ENCODE results near the gene ZG16B.

The ZG16B gene

GRCh38 chr16:2819179-2819938 is 10.7 kb upstream of the ZG16B start:
- no peak overlapping the region for H3K4me3 ChIP-seq (ENCODE audit: low read length)
- DNase-seq (ENCODE audit: low read depth) = no peak
- TF ChIP-seq, protein P1, sequence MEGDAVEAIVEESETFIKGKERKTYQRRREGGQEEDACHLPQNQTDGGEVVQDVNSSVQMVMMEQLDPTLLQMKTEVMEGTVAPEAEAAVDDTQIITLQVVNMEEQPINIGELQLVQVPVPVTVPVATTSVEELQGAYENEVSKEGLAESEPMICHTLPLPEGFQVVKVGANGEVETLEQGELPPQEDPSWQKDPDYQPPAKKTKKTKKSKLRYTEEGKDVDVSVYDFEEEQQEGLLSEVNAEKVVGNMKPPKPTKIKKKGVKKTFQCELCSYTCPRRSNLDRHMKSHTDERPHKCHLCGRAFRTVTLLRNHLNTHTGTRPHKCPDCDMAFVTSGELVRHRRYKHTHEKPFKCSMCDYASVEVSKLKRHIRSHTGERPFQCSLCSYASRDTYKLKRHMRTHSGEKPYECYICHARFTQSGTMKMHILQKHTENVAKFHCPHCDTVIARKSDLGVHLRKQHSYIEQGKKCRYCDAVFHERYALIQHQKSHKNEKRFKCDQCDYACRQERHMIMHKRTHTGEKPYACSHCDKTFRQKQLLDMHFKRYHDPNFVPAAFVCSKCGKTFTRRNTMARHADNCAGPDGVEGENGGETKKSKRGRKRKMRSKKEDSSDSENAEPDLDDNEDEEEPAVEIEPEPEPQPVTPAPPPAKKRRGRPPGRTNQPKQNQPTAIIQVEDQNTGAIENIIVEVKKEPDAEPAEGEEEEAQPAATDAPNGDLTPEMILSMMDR (IDR thresholded peaks at IDR 0.05; ENCODE audit: insufficient read depth, low read depth, low read length, missing control alignments) = no peak

GRCh38 chr16:2819939-2820835 is 9.9 kb upstream of the ZG16B start:
- H3K4me3 ChIP-seq (ENCODE audit: low read length) = no peak overlapping the region
- no peak for DNase-seq (ENCODE audit: low read depth)
- TF ChIP-seq, protein P1 (IDR thresholded peaks at IDR 0.05; ENCODE audit: insufficient read depth, low read depth, low read length, missing control alignments) = no peak

GRCh38 chr16:2820836-2821486 is 9.1 kb upstream of the ZG16B start:
- H3K4me3 ChIP-seq (ENCODE audit: low read length) = no peak overlapping the region
- TF ChIP-seq, protein P1 (IDR thresholded peaks at IDR 0.05; ENCODE audit: insufficient read depth, low read depth, low read length, missing control alignments) = no peak
- DNase-seq (ENCODE audit: low read depth) = no peak

DNA sequence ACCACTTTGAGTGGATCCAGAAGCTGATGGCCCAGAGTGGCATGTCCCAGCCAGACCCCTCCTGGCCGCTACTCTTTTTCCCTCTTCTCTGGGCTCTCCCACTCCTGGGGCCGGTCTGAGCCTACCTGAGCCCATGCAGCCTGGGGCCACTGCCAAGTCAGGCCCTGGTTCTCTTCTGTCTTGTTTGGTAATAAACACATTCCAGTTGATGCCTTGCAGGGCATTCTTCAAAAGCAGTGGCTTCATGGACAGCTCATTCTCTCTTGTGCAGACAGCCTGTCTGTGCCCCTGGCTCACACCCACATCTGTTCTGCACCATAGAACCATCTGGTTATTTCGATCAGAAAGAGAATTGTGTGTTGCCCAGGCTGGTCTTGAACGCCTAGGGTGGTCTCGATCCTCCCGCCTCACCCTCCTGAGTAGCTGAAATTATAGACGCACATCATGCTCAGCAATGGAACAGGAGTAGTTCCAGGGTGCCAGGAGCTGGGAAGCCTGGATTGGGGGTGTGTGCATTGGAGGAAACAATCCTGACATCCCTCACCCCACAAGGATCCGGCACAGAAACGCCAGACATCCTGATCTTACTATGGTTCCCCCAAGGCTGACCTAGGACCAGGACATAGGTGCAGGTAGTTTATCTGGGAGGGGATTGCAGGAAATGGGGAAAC is 8.5 kb upstream of the ZG16B start:
- DNase-seq (ENCODE audit: low read depth) = no peak
- TF ChIP-seq, protein P1 (IDR thresholded peaks at IDR 0.05; ENCODE audit: insufficient read depth, low read depth, low read length, missing control alignments) = no peak

GRCh38 chr16:2822158-2822495 is 8.0 kb upstream of the ZG16B start:
- TF ChIP-seq, protein P1 (IDR thresholded peaks at IDR 0.05; ENCODE audit: insufficient read depth, low read depth, low read length, missing control alignments) = no peak
- H3K4me3 ChIP-seq (ENCODE audit: low read length) = no peak overlapping the region
- no peak for DNase-seq (ENCODE audit: low read depth)

More for the DNA sequence above, 8.5 kb upstream of the ZG16B start:
- no peak overlapping the region for H3K4me3 ChIP-seq (ENCODE audit: low read length)

- TF ChIP-seq, protein P1 (IDR thresholded peaks at IDR 0.05; ENCODE audit: insufficient read depth, low read depth, low read length, missing control alignments) = no peak
- no peak for DNase-seq (ENCODE audit: low read depth)
Measured at GRCh38 chr16:2822496-2822895, 7.6 kb upstream of the ZG16B start.

More at GRCh38 chr16:2822496-2822895, 7.6 kb upstream of the ZG16B start:
- no peak overlapping the region for H3K4me3 ChIP-seq (ENCODE audit: low read length)
